ENCODE results near the gene LRRC73.

GRCh38 chr6:43506667-43507471, 3.3 kb downstream of the LRRC73 start:
- no peak for TF ChIP-seq CHD2 (IDR thresholded peaks at IDR 0.05; ENCODE audit: low read length)
- TF ChIP-seq, protein P1, sequence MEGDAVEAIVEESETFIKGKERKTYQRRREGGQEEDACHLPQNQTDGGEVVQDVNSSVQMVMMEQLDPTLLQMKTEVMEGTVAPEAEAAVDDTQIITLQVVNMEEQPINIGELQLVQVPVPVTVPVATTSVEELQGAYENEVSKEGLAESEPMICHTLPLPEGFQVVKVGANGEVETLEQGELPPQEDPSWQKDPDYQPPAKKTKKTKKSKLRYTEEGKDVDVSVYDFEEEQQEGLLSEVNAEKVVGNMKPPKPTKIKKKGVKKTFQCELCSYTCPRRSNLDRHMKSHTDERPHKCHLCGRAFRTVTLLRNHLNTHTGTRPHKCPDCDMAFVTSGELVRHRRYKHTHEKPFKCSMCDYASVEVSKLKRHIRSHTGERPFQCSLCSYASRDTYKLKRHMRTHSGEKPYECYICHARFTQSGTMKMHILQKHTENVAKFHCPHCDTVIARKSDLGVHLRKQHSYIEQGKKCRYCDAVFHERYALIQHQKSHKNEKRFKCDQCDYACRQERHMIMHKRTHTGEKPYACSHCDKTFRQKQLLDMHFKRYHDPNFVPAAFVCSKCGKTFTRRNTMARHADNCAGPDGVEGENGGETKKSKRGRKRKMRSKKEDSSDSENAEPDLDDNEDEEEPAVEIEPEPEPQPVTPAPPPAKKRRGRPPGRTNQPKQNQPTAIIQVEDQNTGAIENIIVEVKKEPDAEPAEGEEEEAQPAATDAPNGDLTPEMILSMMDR (IDR thresholded peaks at IDR 0.05; ENCODE audit: control extremely low read depth in 1 of 3, insufficient read depth in 1 of 3, low read depth in 1 of 3, low read length in 3 of 3), result peak in 2 of 3 experiments; percentile 97 to 98; a peak in 3 of 4 replicates
- no peak for TF ChIP-seq JUND (IDR thresholded peaks at IDR 0.05; ENCODE audit: low read length)
